Keratinocyte (primary cell): ENCODE measurements around the gene INPP4B.

Source experiments
- CTCF ChIP-seq, 3 experiments: IDR thresholded peaks in 1 of 3; conservative IDR thresholded peaks in 1 of 3; optimal IDR thresholded peaks in 1 of 3; 2 replicates in 2 of 3; 3 replicates in 1 of 3; pipeline versions ENCODE3 to v1.5.1; 2011; ENCODE audit warnings: low read length in 3 of 3, mild to moderate bottlenecking in 3 of 3, moderate library complexity in 2 of 3, control low read depth in 1 of 3, inconsistent platforms in 1 of 3; ENCODE audit not compliant: insufficient read depth in 2 of 3; ENCODE audit errors: extremely low read depth in 1 of 3
- EZH2 ChIP-seq: IDR thresholded peaks from one replicate; pipeline ENCODE4 v1.6.1; 2012; ENCODE audit warnings: inconsistent platforms, mild to moderate bottlenecking, low read length, moderate library complexity

GRCh38 chr4:142579443-142579842 lies 266.7 kb downstream of the INPP4B start:
- TF ChIP-seq EZH2 (no peak), CTCF (optimal IDR thresholded peaks at IDR 0.05 in 1 of 3, IDR thresholded peaks at IDR 0.05 in 1 of 3, conservative IDR thresholded peaks at IDR 0.05 in 1 of 3; ENCODE audit: extremely low read depth in 1 of 3, insufficient read depth in 2 of 3, low read length in 3 of 3) (no peak)
